Transverse colon (tissue), 3 donors: ENCODE data around the gene KCNJ1.

Source experiments
- CTCF ChIP-seq, 5 experiments: fragments of 200-600 bp in 3 of 5; fragments of 450-650 bp in 2 of 5; sonication (generic) in 3 of 5; IDR thresholded peaks; 1 replicate in 2 of 5; 2 replicates in 3 of 5; pipeline ENCODE4 v1.5.1; 2016 to 2017; ENCODE audit warnings: antibody characterized with exemption in 5 of 5, inconsistent platforms in 3 of 5, mild to moderate bottlenecking in 2 of 5, moderate library complexity in 1 of 5
- POLR2A ChIP-seq: fragments of 450-650 bp; IDR thresholded peaks from one replicate; pipeline ENCODE4 v1.6.1; 2016; ENCODE audit warnings: antibody characterized with exemption, mild to moderate bottlenecking, moderate library complexity

GRCh38 chr11:128907585-128907984 lies 40.5 kb upstream of the KCNJ1 start:
- TF ChIP-seq CTCF (IDR thresholded peaks at IDR 0.05) (no peak), POLR2A (no peak)
